Heart left ventricle (tissue), 13 donors: ENCODE data around the gene FBXW8.

Experiments used
- POLR2A ChIP-seq, 2 donors: fragments of 450-650 bp; IDR thresholded peaks; one replicate each; pipeline ENCODE4 v1.6.1; 2017; ENCODE audit warnings: antibody characterized with exemption in 2 of 2, mild to moderate bottlenecking in 2 of 2, moderate library complexity in 2 of 2
- TF ChIP-seq, protein P1 (sequence below), 12 donors: fragments of 200-600 bp; sonication (generic) in 4 of 12; IDR thresholded peaks; one replicate each; pipeline versions ENCODE4 v1.5.0 to v1.8.0; 2018 to 2022; ENCODE audit warnings: antibody characterized with exemption in 12 of 12, mild to moderate bottlenecking in 5 of 12
- donor health status: ischemic (EF 13 %, LVEDD 7.1; RV severe dilation, severe dysfunction).
- donor health status: DM: no; HTN: yes; CAD: no.
- donor health status: DM: no; HTN: no; CAD: no.
- donor health status: ischemic (EF 25% LVEDD 6.9; RV normal size, moderate dysfunction).
- donor health status: ischemic (EF 25% LVEDD 5.7; RV mildly dilated, moderate dysfunction).
- donor health status: ischemic (EF 35%, LVEDD 5.7; RV mildly dilated, moderate dysfunction).
- donor health status: nonischemic (EF 11% LVEDD 7.7; RV severe dilation, severe dysfunction).
- donor health status: DM: yes; HTN: yes; CAD: no.
- donor health status: PGD.
- donor health status: ischemic (EF 29% LVEDD 5.4; RV normal size, mild dysfunction).
- donor health status: nonischemic (EF 23%, LVEDD 6.1; RV moderate dilation, normal function).

DNA sequence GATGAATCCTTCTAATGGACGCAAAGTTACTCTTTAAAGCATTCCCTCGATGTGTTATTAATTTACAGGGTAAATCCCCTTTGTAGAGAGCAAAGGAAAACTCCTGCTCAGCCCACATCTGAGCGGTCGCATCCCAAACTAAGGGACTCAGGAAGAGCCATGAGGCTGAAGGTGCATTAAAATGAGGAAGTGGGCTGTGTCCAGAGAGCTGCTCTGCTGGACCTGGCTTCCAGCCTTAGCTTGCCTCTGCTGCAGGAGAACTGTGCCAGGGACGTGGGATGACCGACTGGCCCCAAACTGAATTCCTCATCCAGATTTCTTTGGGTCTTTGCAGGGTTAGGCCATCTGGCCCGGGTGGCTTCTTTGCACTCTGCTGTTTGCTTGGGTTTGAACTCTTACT, 88.3 kb downstream of the FBXW8 start:
- TF ChIP-seq, protein P1, sequence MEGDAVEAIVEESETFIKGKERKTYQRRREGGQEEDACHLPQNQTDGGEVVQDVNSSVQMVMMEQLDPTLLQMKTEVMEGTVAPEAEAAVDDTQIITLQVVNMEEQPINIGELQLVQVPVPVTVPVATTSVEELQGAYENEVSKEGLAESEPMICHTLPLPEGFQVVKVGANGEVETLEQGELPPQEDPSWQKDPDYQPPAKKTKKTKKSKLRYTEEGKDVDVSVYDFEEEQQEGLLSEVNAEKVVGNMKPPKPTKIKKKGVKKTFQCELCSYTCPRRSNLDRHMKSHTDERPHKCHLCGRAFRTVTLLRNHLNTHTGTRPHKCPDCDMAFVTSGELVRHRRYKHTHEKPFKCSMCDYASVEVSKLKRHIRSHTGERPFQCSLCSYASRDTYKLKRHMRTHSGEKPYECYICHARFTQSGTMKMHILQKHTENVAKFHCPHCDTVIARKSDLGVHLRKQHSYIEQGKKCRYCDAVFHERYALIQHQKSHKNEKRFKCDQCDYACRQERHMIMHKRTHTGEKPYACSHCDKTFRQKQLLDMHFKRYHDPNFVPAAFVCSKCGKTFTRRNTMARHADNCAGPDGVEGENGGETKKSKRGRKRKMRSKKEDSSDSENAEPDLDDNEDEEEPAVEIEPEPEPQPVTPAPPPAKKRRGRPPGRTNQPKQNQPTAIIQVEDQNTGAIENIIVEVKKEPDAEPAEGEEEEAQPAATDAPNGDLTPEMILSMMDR (IDR thresholded peaks at IDR 0.05): no peak
- TF ChIP-seq POLR2A (IDR thresholded peaks at IDR 0.05): no peak
